ENCODE data around the gene SOX13.

GRCh38 chr1:204112876-204113730 lies 40.2 kb downstream of the SOX13 start:
- TF ChIP-seq POLR2A (IDR thresholded peaks at IDR 0.05; ENCODE audit: low read length) (no peak), GATA1 (IDR thresholded peaks at IDR 0.05; ENCODE audit: low read depth, low read length) (no peak)

Data from erythroblast (primary cell).